Dermis blood vessel endothelial cell (primary cell): ENCODE measurements around the gene RNLS. TPM values are rescaled to one million over a fixed set of nuclear protein-coding genes. Genes with fewer than 3 reads are reported as not detected.
"Not testable (repeated sequence)": the region's sequence is repeated elsewhere in the genome, so short reads cannot be mapped to it uniquely, and the experiment has no call there.

Experiments
- DNase-seq: peaks from one replicate; pipeline ENCODE4 v3.0.0; 2010
- total RNA-seq: library from RNA; depleted of rRNA; stranded (reverse); fragments of >200 nt; gene quantifications from 2 replicates; pipeline ENCODE4 v1.2.3, GENCODE V29; 2014

Gene RNLS
- total RNA-seq, 1 donor from 2014 or later: 0.51 TPM

- DNase-seq: no peak
Observed at GRCh38 chr10:88291289-88292184, 291.6 kb downstream of the RNLS start.

GRCh38 chr10:88289342-88289741 is 293.8 kb downstream of the RNLS start:
- no peak for DNase-seq

GRCh38 chr10:88288320-88289059 is 294.6 kb downstream of the RNLS start:
- no peak for DNase-seq

- DNase-seq: no peak
Observed at GRCh38 chr10:88286030-88286429, 297.1 kb downstream of the RNLS start.

GRCh38 chr10:88281592-88282347 is 301.3 kb downstream of the RNLS start:
- DNase-seq: peak; percentile 11

GRCh38 chr10:88280518-88280917 is 302.6 kb downstream of the RNLS start:
- DNase-seq: no peak

GRCh38 chr10:88278912-88279311 is 304.2 kb downstream of the RNLS start:
- no peak for DNase-seq

- not testable (repeated sequence) for DNase-seq
Observed at GRCh38 chr10:88276945-88277344, 306.2 kb downstream of the RNLS start.

- no peak for DNase-seq
Observed at GRCh38 chr10:88274286-88274685, 308.8 kb downstream of the RNLS start.

- DNase-seq: no peak
Observed at GRCh38 chr10:88273567-88273966, 309.6 kb downstream of the RNLS start.

GRCh38 chr10:88271761-88272543 is 311.2 kb downstream of the RNLS start:
- no peak for DNase-seq

- no peak for DNase-seq
Observed at GRCh38 chr10:88270871-88271713, 312.0 kb downstream of the RNLS start.

GRCh38 chr10:88270061-88270808 is 312.9 kb downstream of the RNLS start:
- no peak for DNase-seq

- no peak for DNase-seq
Observed at GRCh38 chr10:88262591-88263234, 320.4 kb downstream of the RNLS start.

- DNase-seq: no peak
Observed at GRCh38 chr10:88261152-88261551, 322.0 kb downstream of the RNLS start.

GRCh38 chr10:88260329-88261051 is 322.6 kb downstream of the RNLS start:
- DNase-seq: no peak

GRCh38 chr10:88259381-88259780 is 323.7 kb downstream of the RNLS start:
- no peak for DNase-seq

- DNase-seq: no peak
Observed at GRCh38 chr10:88256886-88257285, 326.2 kb downstream of the RNLS start.

GRCh38 chr10:88256013-88256680 is 327.0 kb downstream of the RNLS start:
- no peak for DNase-seq
